Measurements from ENCODE around the gene MYO1G.

Gene MYO1G

DNA sequence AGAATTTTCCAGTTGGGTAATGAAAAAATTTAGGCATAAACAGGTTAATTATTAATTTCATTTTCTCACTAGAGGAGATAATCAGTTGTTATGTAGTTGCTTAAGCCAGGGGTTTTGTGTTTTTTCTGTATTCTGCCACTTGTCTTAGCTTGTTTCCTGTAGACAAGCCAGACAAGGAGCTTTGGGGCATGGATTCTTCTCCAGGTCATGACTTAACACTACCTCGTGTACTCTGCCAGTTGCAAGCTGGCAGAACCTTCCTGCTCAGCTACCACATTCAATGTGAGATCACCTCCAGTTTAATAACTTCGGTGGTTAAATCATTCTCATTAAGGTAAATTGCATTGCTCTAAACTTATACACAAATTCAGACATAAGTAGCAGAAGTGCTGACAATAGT is 23.0 kb upstream of the MYO1G start:
- ATAC-seq: no peak
- TF ChIP-seq CSDC2 (CRISPR knock-in tag; IDR thresholded peaks at IDR 0.05) (no peak), ESRRG (CRISPR knock-in tag; IDR thresholded peaks at IDR 0.05) (no peak), OSR1 (CRISPR knock-in tag; IDR thresholded peaks at IDR 0.05) (no peak), RARB (CRISPR knock-in tag; IDR thresholded peaks at IDR 0.05) (no peak), ZC3H10 (CRISPR knock-in tag; IDR thresholded peaks at IDR 0.05) (no peak), ISL1 (CRISPR knock-in tag; IDR thresholded peaks at IDR 0.05) (no peak), ZNF565 (CRISPR knock-in tag; conservative IDR thresholded peaks at IDR 0.05; ENCODE audit: low read depth) (no peak)
- TF ChIP-seq, protein P1, sequence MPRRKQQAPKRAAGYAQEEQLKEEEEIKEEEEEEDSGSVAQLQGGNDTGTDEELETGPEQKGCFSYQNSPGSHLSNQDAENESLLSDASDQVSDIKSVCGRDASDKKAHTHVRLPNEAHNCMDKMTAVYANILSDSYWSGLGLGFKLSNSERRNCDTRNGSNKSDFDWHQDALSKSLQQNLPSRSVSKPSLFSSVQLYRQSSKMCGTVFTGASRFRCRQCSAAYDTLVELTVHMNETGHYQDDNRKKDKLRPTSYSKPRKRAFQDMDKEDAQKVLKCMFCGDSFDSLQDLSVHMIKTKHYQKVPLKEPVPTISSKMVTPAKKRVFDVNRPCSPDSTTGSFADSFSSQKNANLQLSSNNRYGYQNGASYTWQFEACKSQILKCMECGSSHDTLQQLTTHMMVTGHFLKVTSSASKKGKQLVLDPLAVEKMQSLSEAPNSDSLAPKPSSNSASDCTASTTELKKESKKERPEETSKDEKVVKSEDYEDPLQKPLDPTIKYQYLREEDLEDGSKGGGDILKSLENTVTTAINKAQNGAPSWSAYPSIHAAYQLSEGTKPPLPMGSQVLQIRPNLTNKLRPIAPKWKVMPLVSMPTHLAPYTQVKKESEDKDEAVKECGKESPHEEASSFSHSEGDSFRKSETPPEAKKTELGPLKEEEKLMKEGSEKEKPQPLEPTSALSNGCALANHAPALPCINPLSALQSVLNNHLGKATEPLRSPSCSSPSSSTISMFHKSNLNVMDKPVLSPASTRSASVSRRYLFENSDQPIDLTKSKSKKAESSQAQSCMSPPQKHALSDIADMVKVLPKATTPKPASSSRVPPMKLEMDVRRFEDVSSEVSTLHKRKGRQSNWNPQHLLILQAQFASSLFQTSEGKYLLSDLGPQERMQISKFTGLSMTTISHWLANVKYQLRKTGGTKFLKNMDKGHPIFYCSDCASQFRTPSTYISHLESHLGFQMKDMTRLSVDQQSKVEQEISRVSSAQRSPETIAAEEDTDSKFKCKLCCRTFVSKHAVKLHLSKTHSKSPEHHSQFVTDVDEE (CRISPR knock-in tag; IDR thresholded peaks at IDR 0.05): no peak
- TF ChIP-seq, protein P2, sequence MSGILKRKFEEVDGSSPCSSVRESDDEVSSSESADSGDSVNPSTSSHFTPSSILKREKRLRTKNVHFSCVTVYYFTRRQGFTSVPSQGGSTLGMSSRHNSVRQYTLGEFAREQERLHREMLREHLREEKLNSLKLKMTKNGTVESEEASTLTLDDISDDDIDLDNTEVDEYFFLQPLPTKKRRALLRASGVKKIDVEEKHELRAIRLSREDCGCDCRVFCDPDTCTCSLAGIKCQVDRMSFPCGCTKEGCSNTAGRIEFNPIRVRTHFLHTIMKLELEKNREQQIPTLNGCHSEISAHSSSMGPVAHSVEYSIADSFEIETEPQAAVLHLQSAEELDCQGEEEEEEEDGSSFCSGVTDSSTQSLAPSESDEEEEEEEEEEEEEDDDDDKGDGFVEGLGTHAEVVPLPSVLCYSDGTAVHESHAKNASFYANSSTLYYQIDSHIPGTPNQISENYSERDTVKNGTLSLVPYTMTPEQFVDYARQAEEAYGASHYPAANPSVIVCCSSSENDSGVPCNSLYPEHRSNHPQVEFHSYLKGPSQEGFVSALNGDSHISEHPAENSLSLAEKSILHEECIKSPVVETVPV (CRISPR knock-in tag; IDR thresholded peaks at IDR 0.05): no peak

GRCh38 chr7:45001138-45001694 is 22.4 kb upstream of the MYO1G start:
- TF ChIP-seq BACH2 (CRISPR knock-in tag; IDR thresholded peaks at IDR 0.05; ENCODE audit: borderline replicate concordance) (no peak), ESRRG (CRISPR knock-in tag; IDR thresholded peaks at IDR 0.05) (no peak), POU6F1 (CRISPR knock-in tag; IDR thresholded peaks at IDR 0.05; ENCODE audit: borderline replicate concordance, low read depth) (no peak), GLIS3 (CRISPR knock-in tag; IDR thresholded peaks at IDR 0.05) (no peak), ZNF8 (CRISPR knock-in tag; IDR thresholded peaks at IDR 0.05) (no peak), TOX (CRISPR knock-in tag; IDR thresholded peaks at IDR 0.05; ENCODE audit: borderline replicate concordance) (no peak), ZFP30 (CRISPR knock-in tag; IDR thresholded peaks at IDR 0.05) (no peak), ZNF70 (CRISPR knock-in tag; IDR thresholded peaks at IDR 0.05) (no peak), SNAI2 (CRISPR knock-in tag; IDR thresholded peaks at IDR 0.05) (no peak), ZC3H10 (CRISPR knock-in tag; IDR thresholded peaks at IDR 0.05) (no peak), ISL1 (CRISPR knock-in tag; IDR thresholded peaks at IDR 0.05) (no peak), RARB (CRISPR knock-in tag; IDR thresholded peaks at IDR 0.05) (no peak), PPARA (CRISPR knock-in tag; IDR thresholded peaks at IDR 0.05; ENCODE audit: borderline replicate concordance) (no peak), TCF4 (CRISPR knock-in tag; IDR thresholded peaks at IDR 0.05; ENCODE audit: borderline replicate concordance) (no peak), ZNF565 (CRISPR knock-in tag; conservative IDR thresholded peaks at IDR 0.05; ENCODE audit: low read depth) (no peak), ZFP3 (CRISPR knock-in tag; IDR thresholded peaks at IDR 0.05) (no peak)
- TF ChIP-seq, protein P3, sequence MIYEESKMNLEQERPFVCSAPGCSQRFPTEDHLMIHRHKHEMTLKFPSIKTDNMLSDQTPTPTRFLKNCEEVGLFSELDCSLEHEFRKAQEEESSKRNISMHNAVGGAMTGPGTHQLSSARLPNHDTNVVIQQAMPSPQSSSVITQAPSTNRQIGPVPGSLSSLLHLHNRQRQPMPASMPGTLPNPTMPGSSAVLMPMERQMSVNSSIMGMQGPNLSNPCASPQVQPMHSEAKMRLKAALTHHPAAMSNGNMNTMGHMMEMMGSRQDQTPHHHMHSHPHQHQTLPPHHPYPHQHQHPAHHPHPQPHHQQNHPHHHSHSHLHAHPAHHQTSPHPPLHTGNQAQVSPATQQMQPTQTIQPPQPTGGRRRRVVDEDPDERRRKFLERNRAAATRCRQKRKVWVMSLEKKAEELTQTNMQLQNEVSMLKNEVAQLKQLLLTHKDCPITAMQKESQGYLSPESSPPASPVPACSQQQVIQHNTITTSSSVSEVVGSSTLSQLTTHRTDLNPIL (CRISPR knock-in tag; IDR thresholded peaks at IDR 0.05; ENCODE audit: low read depth): no peak
- TF ChIP-seq, protein P2 (CRISPR knock-in tag; IDR thresholded peaks at IDR 0.05): no peak
- TF ChIP-seq, protein P1 (CRISPR knock-in tag; IDR thresholded peaks at IDR 0.05): no peak
- ATAC-seq: no peak

Measured in SK-N-SH treated with all-trans-retinoic acid at 6 μM for 48 hours (cell line).